Tibial nerve (tissue), 4 donors: ENCODE measurements around the gene PFKFB1.

ENCODE experiments used
- CTCF ChIP-seq, 5 experiments: fragments of 200-600 bp in 3 of 5; fragments of 450-650 bp in 2 of 5; sonication (generic) in 3 of 5; IDR thresholded peaks; one replicate each; pipeline ENCODE4 v1.5.1; 2016 to 2019; ENCODE audit warnings: antibody characterized with exemption in 5 of 5, mild to moderate bottlenecking in 3 of 5, moderate library complexity in 2 of 5
- EP300 ChIP-seq, 2 donors: sonication (generic); formaldehyde crosslinking; IDR thresholded peaks; one replicate each; pipeline ENCODE4 v1.6.1; 2017; ENCODE audit warnings: antibody characterized with exemption in 2 of 2, mild to moderate bottlenecking in 1 of 2
- POLR2A ChIP-seq, 2 donors: fragments of 450-650 bp; IDR thresholded peaks; one replicate each; pipeline ENCODE4 v1.6.1; 2017; ENCODE audit warnings: antibody characterized with exemption in 2 of 2, mild to moderate bottlenecking in 2 of 2, moderate library complexity in 2 of 2

DNA sequence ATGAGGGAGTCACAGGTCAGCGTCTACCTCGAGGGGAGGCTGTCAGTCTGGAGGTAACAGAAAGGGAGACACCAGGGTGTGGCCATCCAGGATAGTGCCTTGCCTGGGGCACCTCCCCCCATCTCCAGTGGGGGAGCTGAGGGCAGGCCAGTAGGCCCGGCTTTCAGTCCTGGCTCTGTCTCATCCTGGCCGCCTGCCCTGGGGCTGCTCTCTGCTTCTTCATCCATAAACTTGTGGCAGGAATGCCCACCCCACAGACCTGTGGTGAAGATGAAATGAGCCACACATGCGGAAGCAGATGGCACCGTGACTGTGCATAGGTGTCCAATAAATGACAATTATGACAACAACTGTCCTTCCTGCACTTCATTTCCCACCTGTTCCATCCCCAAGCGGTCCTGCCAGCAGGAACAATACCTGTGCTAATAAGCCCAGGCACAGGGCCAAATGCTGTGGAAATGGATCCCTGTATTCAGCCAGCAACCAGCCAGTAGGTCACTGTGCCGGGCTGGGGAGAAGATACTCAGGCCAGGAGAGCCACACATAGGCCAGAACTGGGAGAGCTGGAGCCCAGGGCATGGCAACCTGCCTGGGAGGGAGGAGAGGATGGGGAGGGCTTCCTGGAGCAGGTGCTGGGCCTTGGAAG is 43.1 kb downstream of the PFKFB1 start:
- no peak for TF ChIP-seq POLR2A (IDR thresholded peaks at IDR 0.05)
- TF ChIP-seq CTCF (IDR thresholded peaks at IDR 0.05) = no peak
- no peak for TF ChIP-seq EP300 (IDR thresholded peaks at IDR 0.05)
